Muscle layer of duodenum (tissue), 2 donors: Measurements from ENCODE around the gene LIN52.

Experiments used
- H3K27ac ChIP-seq: one replicate; pipeline ENCODE4 v1.7.0; 2013; ENCODE audit warnings: mild to moderate bottlenecking, low read length
- H3K27me3 ChIP-seq: one replicate; pipeline ENCODE4 v1.7.0; 2013; ENCODE audit warnings: low read depth, mild to moderate bottlenecking, control low read depth, low read length
- H3K36me3 ChIP-seq, 2 donors: one replicate each; pipeline ENCODE4 v1.7.0; 2013; ENCODE audit warnings: low read length in 2 of 2, control low read depth in 1 of 2, mild to moderate bottlenecking in 1 of 2; ENCODE audit not compliant: insufficient read depth in 2 of 2, control insufficient read depth in 1 of 2
- H3K4me1 ChIP-seq, 2 donors: one replicate each; pipeline ENCODE4 v1.7.0; 2013; ENCODE audit warnings: low read length in 2 of 2, mild to moderate bottlenecking in 2 of 2, control low read depth in 1 of 2, moderate library complexity in 1 of 2; ENCODE audit not compliant: insufficient read depth in 2 of 2, control insufficient read depth in 1 of 2
- H3K4me3 ChIP-seq, 2 donors: one replicate each; pipeline ENCODE4 v1.7.0; 2013; ENCODE audit warnings: low read length in 2 of 2, low read depth in 1 of 2, mild to moderate bottlenecking in 1 of 2
- H3K9me3 ChIP-seq, 2 donors: one replicate each; pipeline ENCODE4 v1.7.0; 2013; ENCODE audit warnings: low read length in 2 of 2, control low read depth in 1 of 2, mild to moderate bottlenecking in 1 of 2; ENCODE audit not compliant: control insufficient read depth in 1 of 2
- donor health status: healthy.

Gene LIN52

GRCh38 chr14:74246542-74246941 is 161.8 kb downstream of the LIN52 start:
- no peak overlapping the region for H3K4me3 ChIP-seq
- H3K4me1 ChIP-seq, result peaks cover 0 to 10% of the 10 kb centered on the region in 2 donors
- H3K36me3 ChIP-seq, result no peaks in the 10 kb centered on the region
- H3K9me3 ChIP-seq, result no peaks in the 10 kb centered on the region
- H3K27me3 ChIP-seq, result peaks cover 34% of the 10 kb centered on the region
- no peak overlapping the region for H3K27ac ChIP-seq

- peaks cover 20% of the 10 kb centered on the region for H3K27me3 ChIP-seq
- H3K9me3 ChIP-seq, result no peaks in the 10 kb centered on the region
- no peak overlapping the region for H3K4me3 ChIP-seq
- H3K27ac ChIP-seq, result no peak overlapping the region
- peaks cover 0 to 6% of the 10 kb centered on the region in 2 donors for H3K4me1 ChIP-seq
- no peaks in the 10 kb centered on the region for H3K36me3 ChIP-seq
Measured at GRCh38 chr14:74248017-74248416, 163.3 kb downstream of the LIN52 start.

- Histone ChIP-seq H3K4me1 (peaks cover 0 to 6% of the 10 kb centered on the region in 2 donors), H3K27ac (no peak overlapping the region), H3K9me3 (no peaks in the 10 kb centered on the region), H3K36me3 (no peaks in the 10 kb centered on the region), H3K27me3 (peaks cover 6% of the 10 kb centered on the region), H3K4me3 (no peak overlapping the region)
Measured at GRCh38 chr14:74249433-74250375, 164.9 kb downstream of the LIN52 start.
